BLaER1 (cell line): Measurements from ENCODE around the gene SCN1A.

Source experiments
- H3K27ac ChIP-seq: shearing (Covaris generic); formaldehyde crosslinking; 2 replicates; pipeline ENCODE4 v1.8.1; 2022
- H3K27me3 ChIP-seq: shearing (Covaris generic); formaldehyde crosslinking; 2 replicates; pipeline ENCODE4 v1.8.1; 2022
- H3K36me3 ChIP-seq: shearing (Covaris generic); formaldehyde crosslinking; 2 replicates; pipeline ENCODE4 v1.8.1; 2022
- H3K4me1 ChIP-seq: shearing (Covaris generic); formaldehyde crosslinking; 2 replicates; pipeline ENCODE4 v1.8.1; 2022
- H3K4me2 ChIP-seq: shearing (Covaris generic); formaldehyde crosslinking; 2 replicates; pipeline ENCODE4 v1.8.1; 2022
- H3K4me3 ChIP-seq: shearing (Covaris generic); formaldehyde crosslinking; 2 replicates; pipeline ENCODE4 v1.8.1; 2022
- H3K9ac ChIP-seq: shearing (Covaris generic); formaldehyde crosslinking; 2 replicates; pipeline ENCODE4 v1.8.1; 2022
- H3K9me3 ChIP-seq: shearing (Covaris generic); formaldehyde crosslinking; 2 replicates; pipeline ENCODE4 v1.8.1; 2022
- H4K20me1 ChIP-seq: shearing (Covaris generic); formaldehyde crosslinking; 2 replicates; pipeline ENCODE4 v1.8.1; 2022
- Cebpa-rat ChIP-seq: shearing (Covaris generic); IDR thresholded peaks from 2 replicates; pipeline ENCODE4 v1.8.1; 2022

SCN1A gene

GRCh38 chr2:166137331-166137730 lies 9.5 kb upstream of the SCN1A start:
- Histone ChIP-seq H3K27me3 (no peaks in the 10 kb centered on the region), H3K4me2 (no peak overlapping the region), H3K4me3 (no peak overlapping the region), H3K4me1 (no peaks in the 10 kb centered on the region), H3K9me3 (no peaks in the 10 kb centered on the region), H3K36me3 (no peaks in the 10 kb centered on the region), H4K20me1 (no peaks in the 10 kb centered on the region), H3K27ac (no peak overlapping the region), H3K9ac (no peak overlapping the region)
- TF ChIP-seq Cebpa-rat: no peak

GRCh38 chr2:166135849-166136258 lies 8.0 kb upstream of the SCN1A start:
- Histone ChIP-seq H3K9ac (no peak overlapping the region), H3K4me1 (no peaks in the 10 kb centered on the region), H3K27ac (no peak overlapping the region), H3K27me3 (no peaks in the 10 kb centered on the region), H4K20me1 (no peaks in the 10 kb centered on the region), H3K4me3 (no peak overlapping the region), H3K36me3 (no peaks in the 10 kb centered on the region), H3K4me2 (no peak overlapping the region), H3K9me3 (no peaks in the 10 kb centered on the region)
- TF ChIP-seq Cebpa-rat: no peak

- Histone ChIP-seq H3K27me3 (no peaks in the 10 kb centered on the region), H3K4me3 (no peak overlapping the region), H3K4me1 (no peaks in the 10 kb centered on the region), H3K27ac (no peak overlapping the region), H4K20me1 (no peaks in the 10 kb centered on the region), H3K4me2 (no peak overlapping the region), H3K36me3 (no peaks in the 10 kb centered on the region), H3K9ac (no peak overlapping the region), H3K9me3 (no peaks in the 10 kb centered on the region)
- no peak for TF ChIP-seq Cebpa-rat
Measured at GRCh38 chr2:166135152-166135848, 7.5 kb upstream of the SCN1A start.

GRCh38 chr2:166134252-166135151 lies 6.7 kb upstream of the SCN1A start:
- H3K27ac ChIP-seq: no peak overlapping the region
- no peaks in the 10 kb centered on the region for H4K20me1 ChIP-seq
- no peaks in the 10 kb centered on the region for H3K36me3 ChIP-seq
- H3K4me2 ChIP-seq: no peak overlapping the region
- no peaks in the 10 kb centered on the region for H3K27me3 ChIP-seq
- no peaks in the 10 kb centered on the region for H3K9me3 ChIP-seq
- TF ChIP-seq Cebpa-rat: no peak
- H3K4me1 ChIP-seq: no peaks in the 10 kb centered on the region
- H3K9ac ChIP-seq: no peak overlapping the region
- H3K4me3 ChIP-seq: no peak overlapping the region

- Histone ChIP-seq H3K9me3 (no peaks in the 10 kb centered on the region), H4K20me1 (no peaks in the 10 kb centered on the region), H3K9ac (no peak overlapping the region), H3K27ac (no peak overlapping the region), H3K4me2 (no peak overlapping the region), H3K27me3 (no peaks in the 10 kb centered on the region), H3K36me3 (no peaks in the 10 kb centered on the region), H3K4me3 (no peak overlapping the region), H3K4me1 (no peaks in the 10 kb centered on the region)
- TF ChIP-seq Cebpa-rat: no peak
Measured at GRCh38 chr2:166133653-166134052, 5.8 kb upstream of the SCN1A start.

- Histone ChIP-seq H3K9ac (no peak overlapping the region), H3K27ac (no peak overlapping the region), H3K4me2 (no peak overlapping the region), H3K27me3 (no peaks in the 10 kb centered on the region), H3K9me3 (no peaks in the 10 kb centered on the region), H3K36me3 (no peaks in the 10 kb centered on the region), H3K4me3 (no peak overlapping the region), H4K20me1 (no peaks in the 10 kb centered on the region), H3K4me1 (no peaks in the 10 kb centered on the region)
- no peak for TF ChIP-seq Cebpa-rat
Measured at GRCh38 chr2:166128156-166128505, 311 bp upstream of the SCN1A start.

- Histone ChIP-seq H3K4me3 (no peak overlapping the region), H3K27ac (no peak overlapping the region)
Measured at GRCh38 chr2:166126007-166126639, 1.7 kb downstream of the SCN1A start.

GRCh38 chr2:166125557-166125956 lies 2.3 kb downstream of the SCN1A start:
- Histone ChIP-seq H3K4me2 (no peak overlapping the region), H3K9ac (no peak overlapping the region), H3K36me3 (no peaks in the 10 kb centered on the region), H3K9me3 (no peaks in the 10 kb centered on the region), H3K27ac (no peak overlapping the region), H4K20me1 (no peaks in the 10 kb centered on the region), H3K4me1 (no peaks in the 10 kb centered on the region), H3K4me3 (no peak overlapping the region), H3K27me3 (no peaks in the 10 kb centered on the region)
- no peak for TF ChIP-seq Cebpa-rat

More at GRCh38 chr2:166126007-166126639, 1.7 kb downstream of the SCN1A start:
- no peaks in the 10 kb centered on the region for H3K36me3 ChIP-seq
- no peak overlapping the region for H3K9ac ChIP-seq
- no peak overlapping the region for H3K4me2 ChIP-seq
- no peaks in the 10 kb centered on the region for H3K4me1 ChIP-seq
- no peaks in the 10 kb centered on the region for H4K20me1 ChIP-seq
- TF ChIP-seq Cebpa-rat: no peak
- no peaks in the 10 kb centered on the region for H3K9me3 ChIP-seq
- no peaks in the 10 kb centered on the region for H3K27me3 ChIP-seq

GRCh38 chr2:166118180-166118579 lies 9.6 kb downstream of the SCN1A start:
- no peak overlapping the region for H3K4me2 ChIP-seq
- TF ChIP-seq Cebpa-rat: no peak
- H3K9me3 ChIP-seq: no peaks in the 10 kb centered on the region

GRCh38 chr2:166117491-166117890 lies 10.3 kb downstream of the SCN1A start:
- H3K4me1 ChIP-seq: no peaks in the 10 kb centered on the region
- no peak overlapping the region for H3K27ac ChIP-seq
- no peak for TF ChIP-seq Cebpa-rat
- no peaks in the 10 kb centered on the region for H3K36me3 ChIP-seq
- H3K27me3 ChIP-seq: no peaks in the 10 kb centered on the region
- no peak overlapping the region for H3K4me2 ChIP-seq
- no peak overlapping the region for H3K9ac ChIP-seq
- no peaks in the 10 kb centered on the region for H4K20me1 ChIP-seq
- H3K4me3 ChIP-seq: no peak overlapping the region
- H3K9me3 ChIP-seq: no peaks in the 10 kb centered on the region

More at GRCh38 chr2:166118180-166118579, 9.6 kb downstream of the SCN1A start:
- Histone ChIP-seq H3K9ac (no peak overlapping the region), H3K4me1 (no peaks in the 10 kb centered on the region), H3K4me3 (no peak overlapping the region), H3K27ac (no peak overlapping the region), H3K27me3 (no peaks in the 10 kb centered on the region), H4K20me1 (no peaks in the 10 kb centered on the region), H3K36me3 (no peaks in the 10 kb centered on the region)
